Measurements from ENCODE around the gene CCDC57.

CCDC57 gene

GRCh38 chr17:82076785-82077591 is 135.7 kb downstream of the CCDC57 start:
- no peak for DNase-seq

DNA sequence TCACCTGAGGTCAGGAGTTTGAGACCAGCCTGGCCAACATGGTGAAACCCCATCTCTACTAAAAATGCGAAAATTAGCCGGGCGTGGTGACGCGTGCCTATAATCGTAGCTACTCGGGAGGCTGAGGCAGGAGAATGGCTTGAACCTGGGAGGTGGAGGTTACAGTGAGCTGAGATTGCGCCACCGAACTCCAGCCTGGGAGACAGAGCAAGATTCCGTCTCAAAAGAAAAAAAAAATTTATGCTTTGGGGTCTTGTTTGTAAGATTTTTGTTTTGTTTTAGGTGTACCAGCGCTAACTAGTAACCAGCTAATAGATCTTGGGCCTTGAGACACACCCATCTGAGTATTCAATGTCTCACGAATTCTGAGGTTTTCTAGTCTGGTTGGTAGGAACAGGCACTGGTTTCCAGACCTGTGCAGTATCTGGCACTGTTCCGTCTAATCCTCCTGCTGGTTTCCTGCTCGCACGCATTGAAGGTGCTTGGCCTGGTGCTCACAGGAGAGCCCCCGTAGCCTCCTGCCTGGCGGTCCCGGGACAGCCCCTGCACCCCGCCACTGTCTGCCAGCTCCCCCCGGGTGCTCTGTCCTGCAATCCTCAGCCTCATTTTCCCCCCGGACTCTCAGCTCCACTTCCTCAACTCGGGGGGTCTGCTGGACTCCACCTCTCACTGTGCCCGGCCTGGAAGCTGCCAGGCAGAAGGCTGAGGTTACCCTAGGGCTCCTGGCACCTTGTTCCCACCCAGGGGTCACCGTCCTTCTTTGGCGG is 136.4 kb downstream of the CCDC57 start:
- no peak for DNase-seq

DNA sequence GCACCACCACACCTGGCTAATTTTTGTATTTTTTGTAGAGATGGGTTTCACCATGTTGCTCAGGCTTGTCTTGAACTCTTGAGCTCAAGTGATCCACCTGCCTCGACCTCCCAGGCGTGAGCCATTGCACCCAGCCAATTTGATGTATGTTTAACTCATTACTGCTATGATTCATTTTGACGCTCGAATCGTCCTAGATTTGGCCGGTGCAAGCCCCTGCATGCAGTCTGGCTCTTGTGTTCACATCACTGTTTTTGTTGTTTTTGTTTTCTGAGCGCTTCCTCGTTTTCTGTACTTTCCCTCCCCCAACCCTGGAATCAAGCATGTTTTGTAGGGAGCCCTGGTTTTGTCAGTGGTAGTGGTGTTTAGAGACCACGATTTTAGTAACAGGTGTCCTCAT is 139.2 kb downstream of the CCDC57 start:
- DNase-seq, result peak; percentile 13

DNA sequence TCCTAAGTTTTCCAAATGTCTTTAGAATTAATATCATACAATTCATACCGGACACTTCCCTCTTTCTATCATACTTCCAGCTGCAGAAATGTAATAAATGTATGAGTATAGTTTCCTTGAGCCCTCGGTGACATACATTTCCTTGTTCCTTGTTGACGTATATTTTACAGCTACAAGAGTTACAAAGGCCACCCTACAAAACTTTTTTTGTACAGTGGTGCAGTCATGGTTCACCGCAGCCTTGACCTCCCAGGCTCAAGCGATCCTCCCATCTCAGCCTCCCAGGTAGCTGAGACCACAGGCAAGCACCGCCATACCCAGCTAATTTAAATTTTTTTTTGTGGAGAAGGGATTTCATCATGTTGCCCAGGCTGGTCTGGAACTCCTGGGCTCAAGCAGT is 139.8 kb downstream of the CCDC57 start:
- DNase-seq, result no peak

GRCh38 chr17:82070611-82071010 is 142.0 kb downstream of the CCDC57 start:
- no peak for DNase-seq

- peak; percentile 23 for DNase-seq
Measured at GRCh38 chr17:82065638-82066303, 146.9 kb downstream of the CCDC57 start, which contains the start of gene DUS1L. Gene DUS1L (minus strand): TSS chr17:82065804. CDS start chr17:82065059, 745 bp downstream.

GRCh38 chr17:82065193-82065637 is 147.4 kb downstream of the CCDC57 start:
- no peak for DNase-seq

DNA sequence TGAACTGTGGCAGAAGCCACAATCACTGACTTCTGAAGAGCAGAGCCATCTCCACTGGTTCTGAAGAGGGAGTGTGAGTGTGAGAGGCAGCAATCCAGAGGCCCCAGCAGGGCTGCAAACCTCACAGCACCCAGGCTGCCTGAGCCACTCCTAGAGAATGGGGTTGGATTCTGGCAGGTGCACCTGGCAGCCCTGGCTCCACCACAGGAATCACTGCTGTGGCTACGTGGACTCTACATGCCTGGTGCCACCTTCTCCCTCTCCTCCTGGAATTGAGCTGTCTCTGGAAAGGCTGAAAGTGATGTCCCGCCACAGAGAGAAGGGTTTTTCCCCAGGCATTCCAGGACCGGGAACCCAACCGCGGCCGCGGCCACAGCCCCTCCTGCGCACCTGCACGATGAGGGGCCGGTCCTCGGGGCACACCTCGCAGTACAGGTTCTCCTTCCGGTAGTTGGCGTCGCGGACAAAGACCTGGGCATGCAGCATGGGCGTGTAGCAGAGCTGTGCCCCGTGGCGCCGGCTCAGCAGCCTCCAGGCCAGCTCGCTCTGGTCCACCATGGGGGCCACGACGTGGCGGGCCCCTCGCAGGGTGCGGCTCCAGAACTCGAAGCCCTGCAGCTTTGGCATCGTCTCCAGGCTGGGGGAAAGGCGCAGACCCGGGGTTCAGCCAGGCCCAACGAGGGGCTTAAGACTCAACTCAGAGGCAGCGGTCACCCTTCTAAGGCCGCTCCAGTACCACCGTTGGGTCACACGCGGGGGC is 148.0 kb downstream of the CCDC57 start:
- DNase-seq, result no peak

- DNase-seq, result no peak
Measured at GRCh38 chr17:82063424-82064415, 148.9 kb downstream of the CCDC57 start.

- DNase-seq, result no peak
Measured at GRCh38 chr17:82062984-82063368, 149.7 kb downstream of the CCDC57 start.

DNA sequence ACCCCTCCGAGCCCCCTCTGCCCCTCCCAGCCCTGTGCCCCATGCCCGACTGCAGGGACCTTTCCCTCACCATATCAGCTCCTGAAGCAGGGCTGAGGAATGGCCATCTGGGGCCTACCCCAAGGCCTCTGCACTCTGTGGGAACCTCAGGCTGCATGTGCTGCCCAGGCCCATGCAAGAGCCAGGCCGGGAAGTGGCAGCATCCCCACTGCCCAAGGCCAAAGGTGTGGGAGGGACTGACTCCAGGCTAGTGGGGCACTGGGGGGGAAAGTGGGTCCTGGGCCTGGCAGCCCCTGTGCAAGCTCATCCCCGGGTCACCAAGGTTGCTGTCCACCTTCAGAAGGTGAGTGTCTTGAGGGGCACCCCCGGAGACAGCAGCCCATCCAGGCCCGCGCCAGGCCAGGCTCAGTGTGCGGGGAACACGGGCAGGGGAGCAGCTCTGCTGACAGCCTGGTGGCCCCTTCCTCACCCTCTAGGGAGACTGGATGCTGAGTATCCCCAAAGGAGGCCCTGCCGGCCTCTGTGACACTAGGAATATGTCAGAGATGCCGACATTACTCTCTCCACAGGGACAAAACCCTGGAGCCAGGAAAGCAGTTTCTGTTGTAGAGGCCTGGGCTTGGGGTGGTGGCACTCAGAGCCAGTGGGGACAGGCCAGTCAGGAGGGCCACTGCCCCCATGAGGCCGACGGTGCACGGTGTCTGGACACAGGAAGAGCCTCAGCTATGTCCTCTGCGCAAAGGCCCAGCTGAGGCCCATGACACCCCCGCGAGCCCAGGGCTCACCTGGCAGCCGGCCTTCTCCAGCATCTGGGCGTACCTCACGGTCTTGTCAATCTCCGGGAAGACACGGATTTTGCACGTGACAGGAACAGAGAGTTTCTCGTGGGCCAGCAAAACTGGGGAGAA is 150.3 kb downstream of the CCDC57 start:
- no peak for DNase-seq

GRCh38 chr17:82061047-82061925 is 151.4 kb downstream of the CCDC57 start:
- DNase-seq, result no peak

GRCh38 chr17:82060614-82061013 is 152.0 kb downstream of the CCDC57 start:
- DNase-seq, result no peak

GRCh38 chr17:82060001-82060380 is 152.7 kb downstream of the CCDC57 start:
- DNase-seq, result no peak

DNA sequence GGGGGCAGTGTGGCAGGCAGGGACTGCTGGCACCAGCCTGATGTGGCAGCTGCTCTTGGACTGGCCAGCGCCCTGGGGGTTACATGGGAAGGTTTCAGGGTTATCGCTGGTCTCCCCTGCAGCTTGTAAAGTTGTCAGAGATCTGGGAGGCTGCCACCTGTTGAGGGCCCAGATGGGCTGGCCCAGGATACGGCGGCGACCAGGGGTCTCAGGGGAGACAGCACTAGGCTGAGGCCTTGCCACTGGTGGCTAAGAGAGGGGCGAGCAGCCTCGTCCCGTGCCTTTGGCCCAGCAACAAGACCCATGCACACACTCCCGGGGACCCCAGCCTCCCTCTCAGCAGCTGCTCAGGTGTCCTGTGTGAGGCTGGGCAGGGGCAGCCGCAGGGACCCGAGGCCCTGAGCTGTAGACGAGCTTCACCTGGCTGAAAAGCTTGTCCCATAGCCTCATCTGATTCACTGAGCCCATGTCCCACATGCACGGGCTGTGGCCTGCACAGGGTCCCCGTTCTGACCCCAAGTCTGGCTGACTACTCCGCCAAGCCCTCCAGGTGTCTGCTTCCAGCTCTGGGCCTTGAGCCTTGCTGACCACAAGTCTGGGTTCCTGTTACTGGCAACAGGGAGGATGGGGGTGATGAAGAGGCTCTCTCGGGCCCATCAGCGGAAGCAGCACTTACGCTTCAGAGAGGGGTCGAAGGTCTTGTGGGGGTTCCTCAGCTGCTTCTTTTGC is 153.2 kb downstream of the CCDC57 start:
- DNase-seq, result no peak

GRCh38 chr17:82058855-82059249 is 153.8 kb downstream of the CCDC57 start:
- no peak for DNase-seq

DNA sequence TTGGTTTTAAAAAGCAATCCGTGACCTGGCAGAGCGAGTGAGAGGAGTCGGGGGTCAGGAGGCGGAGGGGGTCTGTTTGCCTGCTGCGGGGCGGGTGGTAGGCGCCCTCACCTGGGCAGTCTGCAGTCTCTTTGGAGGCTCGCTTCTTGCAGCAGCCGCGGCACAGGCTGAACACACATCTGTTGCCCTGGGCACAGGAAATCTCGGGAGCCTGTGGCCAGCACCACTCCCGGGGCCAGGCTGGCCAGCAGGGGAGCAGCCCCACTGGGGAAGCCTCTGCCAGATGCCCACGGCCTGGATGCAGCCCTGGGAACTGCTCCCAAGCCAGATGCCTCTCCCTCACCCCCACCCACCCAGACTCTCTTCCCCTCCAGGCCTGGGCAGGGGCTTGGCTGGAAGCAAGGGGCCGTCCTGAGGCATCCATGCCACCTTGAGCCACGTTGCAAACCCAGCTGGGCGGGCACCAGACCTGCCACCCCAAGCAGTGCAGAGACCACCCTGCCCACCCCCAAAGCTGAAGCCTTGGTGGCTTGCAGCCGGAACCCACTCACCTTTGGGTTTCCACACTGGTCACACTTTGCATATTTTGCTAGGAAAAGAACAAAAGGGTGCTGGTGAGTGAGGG is 154.3 kb downstream of the CCDC57 start:
- no peak for DNase-seq
